Neural progenitor cell (in vitro differentiated cells): ENCODE results near the gene RAB6D. TPM values are rescaled to one million over a fixed set of nuclear protein-coding genes. Genes with fewer than 3 reads are reported as not detected.
"Not testable (repeated sequence)": the region's sequence is repeated elsewhere in the genome, so short reads cannot be mapped to it uniquely, and the experiment has no call there.

Experiments
- DNase-seq: peaks from one replicate; pipeline ENCODE4 v3.0.0-alpha.2; 2016; ENCODE audit warnings: low spot score
- H2AFZ ChIP-seq: fragments of 200-600 bp; sonication (generic); replicated peaks from 2 replicates; pipeline ENCODE4 v1.6.1; 2016; ENCODE audit warnings: antibody characterized with exemption
- H3F3A ChIP-seq: fragments of 200-600 bp; sonication (generic); 2 replicates; pipeline ENCODE4 v1.6.1; 2016; ENCODE audit warnings: antibody characterized with exemption, low read depth
- H3K27ac ChIP-seq: fragments of 200-600 bp; sonication (generic); 2 replicates; pipeline ENCODE4 v1.5.1; 2016; ENCODE audit warnings: mild to moderate bottlenecking
- H3K27me3 ChIP-seq: fragments of 200-600 bp; sonication (generic); 2 replicates; pipeline ENCODE4 v1.6.1; 2016; ENCODE audit warnings: mild to moderate bottlenecking, moderate library complexity
- H3K36me3 ChIP-seq: fragments of 200-600 bp; sonication (generic); 2 replicates; pipeline ENCODE4 v1.5.1; 2016
- H3K4me1 ChIP-seq: fragments of 200-600 bp; sonication (generic); 2 replicates; pipeline ENCODE4 v1.6.1; 2016; ENCODE audit warnings: mixed run types
- H3K4me2 ChIP-seq: fragments of 200-600 bp; sonication (generic); 2 replicates; pipeline ENCODE4 v1.6.1; 2016
- H3K4me3 ChIP-seq: fragments of 200-600 bp; sonication (generic); 2 replicates; pipeline ENCODE4 v1.5.1; 2016
- H3K79me2 ChIP-seq: fragments of 200-600 bp; sonication (generic); 2 replicates; pipeline ENCODE4 v1.6.1; 2016; ENCODE audit warnings: low read depth
- H3K9ac ChIP-seq: fragments of 200-600 bp; sonication (generic); 2 replicates; pipeline ENCODE4 v1.6.1; 2016
- H3K9me3 ChIP-seq: fragments of 200-600 bp; sonication (generic); 2 replicates; pipeline ENCODE4 v1.5.1; 2016; ENCODE audit warnings: low read depth
- H4K20me1 ChIP-seq: fragments of 200-600 bp; sonication (generic); 2 replicates; pipeline ENCODE4 v1.6.1; 2016; ENCODE audit warnings: low read depth
- H3K27ac Mint-ChIP-seq: 3 replicates; pipeline ENCODE4 v1.8.0; 2021; ENCODE audit warnings: mixed read lengths
- H3K27me3 Mint-ChIP-seq: 2 replicates; pipeline ENCODE4 v1.8.0; 2022; ENCODE audit warnings: low read depth, mild to moderate bottlenecking, inconsistent platforms, moderate library complexity, mixed read lengths; ENCODE audit not compliant: insufficient read depth
- H3K36me3 Mint-ChIP-seq: 3 replicates; pipeline ENCODE4 v1.8.0; 2021; ENCODE audit warnings: mixed read lengths
- H3K4me1 Mint-ChIP-seq: 3 replicates; pipeline ENCODE4 v1.8.0; 2021; ENCODE audit warnings: mixed read lengths
- H3K4me3 Mint-ChIP-seq: 3 replicates; pipeline ENCODE4 v1.8.0; 2021; ENCODE audit warnings: mild to moderate bottlenecking, moderate library complexity, mixed read lengths
- H3K9me3 Mint-ChIP-seq: 3 replicates; pipeline ENCODE4 v1.8.0; 2020; ENCODE audit warnings: mixed read lengths
- CTCF ChIP-seq: fragments of 200-600 bp; sonication (generic); IDR thresholded peaks from 2 replicates; pipeline ENCODE4 v1.5.1; 2017; ENCODE audit warnings: antibody characterized with exemption, mild to moderate bottlenecking
- total RNA-seq: library from RNA; depleted of rRNA; stranded (reverse); fragments of >200 nt; gene quantifications from 2 replicates; pipeline ENCODE4 v1.2.3, GENCODE V29; 2015; ENCODE audit warnings: low replicate concordance

RAB6D gene
- total RNA-seq, 1 donor from 2014 or later = 0.11 TPM

GRCh38 chr2:131311001-131311400 is 53.0 kb downstream of the RAB6D start:
- not testable (repeated sequence) for H3K27me3 ChIP-seq, H3K9me3 Mint-ChIP-seq, H3K27me3 Mint-ChIP-seq, H3K9ac ChIP-seq, H2AFZ ChIP-seq, H3K4me2 ChIP-seq, H3K36me3 ChIP-seq, H3K4me3 ChIP-seq, H3K4me1 Mint-ChIP-seq, H4K20me1 ChIP-seq, H3K9me3 ChIP-seq, H3K4me3 Mint-ChIP-seq, H3K36me3 Mint-ChIP-seq, H3K4me1 ChIP-seq, H3F3A ChIP-seq, H3K79me2 ChIP-seq, H3K27ac ChIP-seq, H3K27ac Mint-ChIP-seq
- DNase-seq = peak; percentile 4
- TF ChIP-seq CTCF = peak; percentile 38

Other genes starting within 250 kb of the RAB6D start
- gene POTEE, start 154.6 kb downstream of the RAB6D start, total RNA-seq = 4.8 and 6.5 TPM in 2 replicates
- not detected in 2 replicates for gene TUBA3D, start 112.0 kb upstream of the RAB6D start, total RNA-seq
- 45.0 and 119 TPM in 2 replicates for gene MZT2A, start 128.2 kb upstream of the RAB6D start, total RNA-seq
- gene CCDC74A, start 163.7 kb upstream of the RAB6D start, total RNA-seq = 25.6 and 64.7 TPM in 2 replicates